Neural cell (in vitro differentiated cells): Measurements from ENCODE around the gene ATP11A. TPM values are rescaled to one million over a fixed set of nuclear protein-coding genes. Genes with fewer than 3 reads are reported as not detected.

Experiments
- H2AFZ ChIP-seq: fragments of 200-600, 300-800 bp; sonication (generic), shearing (Covaris generic); 2 replicates; pipeline ENCODE4 v1.6.0; 2014; ENCODE audit warnings: low read depth, mild to moderate bottlenecking, antibody characterized with exemption, low read length, moderate library complexity
- H3F3A ChIP-seq: fragments of 200-600 bp; shearing (Covaris generic); 2 replicates; pipeline ENCODE4 v1.6.1; 2016; ENCODE audit warnings: mild to moderate bottlenecking, moderate library complexity, mixed read lengths, antibody characterized with exemption, low read length; ENCODE audit not compliant: insufficient read depth, poor library complexity, severe bottlenecking
- H3K27ac ChIP-seq: fragments of 200-600, 300-800 bp; sonication (generic), shearing (Covaris generic); 2 replicates; pipeline ENCODE4 v1.5.1; 2014; ENCODE audit warnings: mild to moderate bottlenecking, low read length, moderate library complexity
- H3K27me3 ChIP-seq: fragments of 300-800, 200-600 bp; sonication (generic), shearing (Covaris generic); 2 replicates; pipeline ENCODE4 v1.6.0; 2014; ENCODE audit warnings: mild to moderate bottlenecking, low read depth, low read length, moderate library complexity; ENCODE audit not compliant: insufficient read depth
- H3K36me3 ChIP-seq: fragments of 300-800, 200-600 bp; sonication (generic), shearing (Covaris generic); 2 replicates; pipeline ENCODE4 v1.5.1; 2014; ENCODE audit warnings: mild to moderate bottlenecking, antibody characterized with exemption, low read length, moderate library complexity; ENCODE audit not compliant: insufficient read depth
- H3K4me2 ChIP-seq: fragments of 300-800, 200-600 bp; sonication (generic), shearing (Covaris generic); 2 replicates; pipeline ENCODE4 v1.6.0; 2014; ENCODE audit warnings: mild to moderate bottlenecking, low read length
- H3K4me3 ChIP-seq: fragments of 300-800, 200-600 bp; sonication (generic), shearing (Covaris generic); 2 replicates; pipeline ENCODE4 v1.5.1; 2014; ENCODE audit warnings: mild to moderate bottlenecking, low read length, moderate library complexity
- H3K79me2 ChIP-seq: fragments of 200-600 bp; shearing (Covaris generic); replicated peaks from 2 replicates; pipeline ENCODE4 v1.6.0; 2014; ENCODE audit warnings: mild to moderate bottlenecking, low read length, moderate library complexity; ENCODE audit not compliant: insufficient read depth
- H3K9ac ChIP-seq: fragments of 300-800, 200-600 bp; sonication (generic), shearing (Covaris generic); 2 replicates; pipeline ENCODE4 v1.6.1; 2016; ENCODE audit warnings: mild to moderate bottlenecking, low read length, mixed read lengths
- H3K9me2 ChIP-seq: fragments of 200-600 bp; shearing (Covaris generic); 2 replicates; pipeline ENCODE4 v1.6.1; 2016; ENCODE audit warnings: mild to moderate bottlenecking, low read length, mixed read lengths; ENCODE audit not compliant: insufficient read depth
- H3K9me3 ChIP-seq: fragments of 200-600, 300-800 bp; sonication (generic), shearing (Covaris generic); 2 replicates; pipeline ENCODE4 v1.6.1; 2016; ENCODE audit warnings: mild to moderate bottlenecking, mixed run types, low read length, moderate library complexity, mixed read lengths
- H4K20me1 ChIP-seq: fragments of 200-600 bp; shearing (Covaris generic); 2 replicates; pipeline ENCODE4 v1.6.1; 2016; ENCODE audit warnings: mild to moderate bottlenecking, mixed run types; ENCODE audit not compliant: insufficient read depth
- CTCF ChIP-seq: fragments of 450-650 bp; IDR thresholded peaks from 2 replicates; pipeline ENCODE4 v1.5.1; 2014; ENCODE audit warnings: antibody characterized with exemption, mild to moderate bottlenecking, moderate library complexity; ENCODE audit not compliant: poor library complexity, severe bottlenecking
- EP300 ChIP-seq: fragments of 450-650 bp; conservative IDR thresholded peaks from 2 replicates; pipeline ENCODE4 v1.6.1; 2014; ENCODE audit warnings: antibody characterized with exemption, mild to moderate bottlenecking, moderate library complexity; ENCODE audit not compliant: poor library complexity, severe bottlenecking
- EZH2 ChIP-seq: fragments of 200-600, 300-800 bp; shearing (Covaris generic), sonication (generic); IDR thresholded peaks from 2 replicates; pipeline ENCODE4 v1.6.1; 2014; ENCODE audit warnings: antibody characterized with exemption, low read length, borderline replicate concordance, mild to moderate bottlenecking; ENCODE audit not compliant: insufficient read depth, poor library complexity, severe bottlenecking
- MXI1 ChIP-seq: fragments of 450-650 bp; conservative IDR thresholded peaks from 2 replicates; pipeline ENCODE4 v1.6.1; 2014; ENCODE audit warnings: antibody characterized with exemption, mild to moderate bottlenecking; ENCODE audit not compliant: poor library complexity, severe bottlenecking
- POLR2AphosphoS5 ChIP-seq: IDR thresholded peaks from 2 replicates; pipeline ENCODE4 v1.6.1; 2012
- RAD21 ChIP-seq: fragments of 450-650 bp; conservative IDR thresholded peaks from 2 replicates; pipeline ENCODE4 v1.6.1; 2014; ENCODE audit warnings: antibody characterized with exemption, mild to moderate bottlenecking, moderate library complexity
- SMC3 ChIP-seq: fragments of 450-650 bp; conservative IDR thresholded peaks from 2 replicates; pipeline ENCODE4 v1.6.1; 2014; ENCODE audit warnings: antibody characterized with exemption, mild to moderate bottlenecking, moderate library complexity; ENCODE audit not compliant: poor library complexity
- TAF1 ChIP-seq: IDR thresholded peaks from 2 replicates; pipeline ENCODE4 v1.6.1; 2012; ENCODE audit warnings: low read depth
- polyA plus RNA-seq: library from polyadenylated mRNA; depleted of rRNA; stranded (reverse); fragments of >200 nt; gene quantifications from 2 replicates; pipeline ENCODE4 v1.2.3, GENCODE V29; 2014
- TF ChIP-seq, protein P1 (sequence below): IDR thresholded peaks from 2 replicates; pipeline ENCODE4 v1.6.1; 2012; ENCODE audit warnings: borderline replicate concordance

Gene ATP11A
- polyA plus RNA-seq, 1 donor from 2014 or later = 3.0 TPM

- H4K20me1 ChIP-seq = no peaks in the 10 kb centered on the region
- no peaks in the 10 kb centered on the region for H3K36me3 ChIP-seq
- no peaks in the 10 kb centered on the region for H3K9me2 ChIP-seq
- H3K4me3 ChIP-seq = no peak overlapping the region
- no peak overlapping the region for H3K27ac ChIP-seq
- no peak overlapping the region for H2AFZ ChIP-seq
- no peaks in the 10 kb centered on the region for H3K9me3 ChIP-seq
- H3F3A ChIP-seq = no peaks in the 10 kb centered on the region
- H3K9ac ChIP-seq = no peak overlapping the region
- H3K4me2 ChIP-seq = no peak overlapping the region
- peaks cover 18% of the 10 kb centered on the region for H3K79me2 ChIP-seq
- no peaks in the 10 kb centered on the region for H3K27me3 ChIP-seq
- no peak for TF ChIP-seq RAD21
- TF ChIP-seq EP300 = no peak
- TF ChIP-seq, protein P1, sequence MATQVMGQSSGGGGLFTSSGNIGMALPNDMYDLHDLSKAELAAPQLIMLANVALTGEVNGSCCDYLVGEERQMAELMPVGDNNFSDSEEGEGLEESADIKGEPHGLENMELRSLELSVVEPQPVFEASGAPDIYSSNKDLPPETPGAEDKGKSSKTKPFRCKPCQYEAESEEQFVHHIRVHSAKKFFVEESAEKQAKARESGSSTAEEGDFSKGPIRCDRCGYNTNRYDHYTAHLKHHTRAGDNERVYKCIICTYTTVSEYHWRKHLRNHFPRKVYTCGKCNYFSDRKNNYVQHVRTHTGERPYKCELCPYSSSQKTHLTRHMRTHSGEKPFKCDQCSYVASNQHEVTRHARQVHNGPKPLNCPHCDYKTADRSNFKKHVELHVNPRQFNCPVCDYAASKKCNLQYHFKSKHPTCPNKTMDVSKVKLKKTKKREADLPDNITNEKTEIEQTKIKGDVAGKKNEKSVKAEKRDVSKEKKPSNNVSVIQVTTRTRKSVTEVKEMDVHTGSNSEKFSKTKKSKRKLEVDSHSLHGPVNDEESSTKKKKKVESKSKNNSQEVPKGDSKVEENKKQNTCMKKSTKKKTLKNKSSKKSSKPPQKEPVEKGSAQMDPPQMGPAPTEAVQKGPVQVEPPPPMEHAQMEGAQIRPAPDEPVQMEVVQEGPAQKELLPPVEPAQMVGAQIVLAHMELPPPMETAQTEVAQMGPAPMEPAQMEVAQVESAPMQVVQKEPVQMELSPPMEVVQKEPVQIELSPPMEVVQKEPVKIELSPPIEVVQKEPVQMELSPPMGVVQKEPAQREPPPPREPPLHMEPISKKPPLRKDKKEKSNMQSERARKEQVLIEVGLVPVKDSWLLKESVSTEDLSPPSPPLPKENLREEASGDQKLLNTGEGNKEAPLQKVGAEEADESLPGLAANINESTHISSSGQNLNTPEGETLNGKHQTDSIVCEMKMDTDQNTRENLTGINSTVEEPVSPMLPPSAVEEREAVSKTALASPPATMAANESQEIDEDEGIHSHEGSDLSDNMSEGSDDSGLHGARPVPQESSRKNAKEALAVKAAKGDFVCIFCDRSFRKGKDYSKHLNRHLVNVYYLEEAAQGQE = no peak
- no peak for TF ChIP-seq CTCF
- TF ChIP-seq MXI1 = no peak
- no peak for TF ChIP-seq POLR2AphosphoS5
- no peak for TF ChIP-seq SMC3
- no peak for TF ChIP-seq TAF1
- TF ChIP-seq EZH2 = no peak
Observed at GRCh38 chr13:112695121-112695520, 5.3 kb downstream of the ATP11A start.

GRCh38 chr13:112696001-112696868 lies 6.4 kb downstream of the ATP11A start:
- Histone ChIP-seq H3K9me2 (no peaks in the 10 kb centered on the region), H3K27me3 (no peaks in the 10 kb centered on the region), H3K79me2 (peaks cover 18% of the 10 kb centered on the region), H2AFZ (no peak overlapping the region), H3K9me3 (no peaks in the 10 kb centered on the region), H3K36me3 (no peaks in the 10 kb centered on the region), H3K4me2 (no peak overlapping the region), H3K9ac (no peak overlapping the region), H3K27ac (no peak overlapping the region), H4K20me1 (no peaks in the 10 kb centered on the region), H3F3A (no peaks in the 10 kb centered on the region), H3K4me3 (no peak overlapping the region)
- TF ChIP-seq CTCF = no peak
- TF ChIP-seq EP300 = no peak
- no peak for TF ChIP-seq POLR2AphosphoS5
